GM15510 (cell line): ENCODE measurements around the gene COCH.

Experiments
- POLR2A ChIP-seq: IDR thresholded peaks from 3 replicates; pipeline ENCODE4 v1.6.1; 2011; ENCODE audit warnings: borderline replicate concordance; ENCODE audit not compliant: insufficient read length; ENCODE audit errors: extremely low read depth

COCH gene

DNA sequence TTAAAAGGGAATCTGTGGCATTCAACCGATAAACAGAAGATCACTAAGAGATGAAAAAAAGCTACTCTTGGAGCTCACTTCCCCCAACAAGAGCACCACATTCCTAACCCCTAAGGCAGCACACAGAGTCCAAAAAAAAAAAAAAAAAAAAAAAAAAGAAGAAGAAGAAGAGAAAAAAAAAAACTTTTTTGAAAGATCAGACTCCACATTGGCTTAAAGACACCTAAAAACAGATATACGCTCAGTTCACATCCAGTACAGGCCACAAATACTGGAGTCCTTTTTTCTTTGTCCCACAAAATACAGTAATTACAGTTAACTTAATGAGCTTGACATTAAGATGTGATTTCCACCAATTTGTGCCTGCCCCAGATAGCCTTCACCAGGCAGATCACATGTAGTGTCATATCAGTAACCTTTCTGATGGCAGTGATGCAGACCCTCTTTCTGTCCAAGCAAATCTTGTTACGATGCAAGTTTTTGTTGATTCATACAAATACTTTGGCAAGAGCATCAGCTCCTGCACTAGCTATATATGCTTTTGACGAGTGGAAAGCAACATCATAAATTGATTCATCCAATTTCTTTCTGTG lies 20.7 kb downstream of the COCH start:
- TF ChIP-seq POLR2A = no peak

DNA sequence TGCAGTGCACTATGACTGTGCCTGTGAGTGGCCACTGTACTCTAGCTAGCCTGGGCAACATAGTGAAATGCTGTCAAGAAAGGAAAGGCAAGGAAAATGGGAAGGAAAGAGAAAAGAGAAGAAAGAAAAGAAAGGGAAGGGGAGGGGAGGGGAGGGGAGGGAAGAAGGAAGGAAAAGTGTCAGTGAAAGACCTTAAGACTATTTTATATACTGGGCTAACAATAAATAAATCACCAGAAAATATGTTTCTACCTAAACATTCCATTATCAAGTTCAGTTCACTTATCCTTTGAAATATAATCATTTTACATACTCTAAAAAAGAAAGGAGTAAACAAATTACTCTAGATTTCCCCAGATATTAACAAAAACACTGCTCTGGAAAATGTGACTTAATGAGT lies 22.1 kb downstream of the COCH start:
- TF ChIP-seq POLR2A = no peak

DNA sequence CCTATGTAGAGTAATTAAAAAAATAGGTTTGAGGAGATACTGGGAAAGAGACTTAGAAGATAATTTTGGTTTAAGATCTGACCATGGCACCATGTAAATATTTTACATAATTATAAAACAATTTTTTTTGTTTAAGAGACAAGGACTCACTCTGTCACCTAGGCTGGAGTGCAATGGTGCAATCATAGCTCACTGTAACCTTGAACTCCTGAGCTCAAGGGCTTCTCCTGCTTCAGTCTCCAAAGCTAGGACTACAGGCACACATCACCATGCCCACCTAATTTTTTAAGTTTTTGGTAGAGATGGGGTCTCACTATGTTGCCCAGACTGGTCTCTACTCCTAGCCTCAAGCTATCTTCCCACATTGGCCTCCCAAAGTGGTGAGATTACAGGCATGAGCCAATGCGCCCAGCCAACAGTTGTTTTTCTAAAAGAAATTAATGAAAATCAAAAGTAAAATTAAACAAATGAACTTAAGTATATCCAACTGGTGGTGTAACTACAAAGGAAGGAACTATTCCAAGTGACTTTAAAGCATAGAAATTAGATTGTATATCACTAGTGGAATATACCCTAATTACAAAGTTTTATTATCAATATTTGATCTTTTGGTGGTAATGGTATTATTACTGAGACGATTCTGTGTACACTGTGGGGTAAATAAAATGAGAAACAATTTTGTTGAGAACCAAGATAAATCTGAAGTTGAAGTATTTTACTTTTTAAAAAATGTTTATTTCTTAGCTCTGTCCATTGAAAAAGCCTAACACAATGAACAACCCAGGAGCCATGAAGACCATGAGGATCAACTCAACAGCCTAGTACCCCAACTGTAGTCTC lies 29.1 kb downstream of the COCH start:
- no peak for TF ChIP-seq POLR2A

DNA sequence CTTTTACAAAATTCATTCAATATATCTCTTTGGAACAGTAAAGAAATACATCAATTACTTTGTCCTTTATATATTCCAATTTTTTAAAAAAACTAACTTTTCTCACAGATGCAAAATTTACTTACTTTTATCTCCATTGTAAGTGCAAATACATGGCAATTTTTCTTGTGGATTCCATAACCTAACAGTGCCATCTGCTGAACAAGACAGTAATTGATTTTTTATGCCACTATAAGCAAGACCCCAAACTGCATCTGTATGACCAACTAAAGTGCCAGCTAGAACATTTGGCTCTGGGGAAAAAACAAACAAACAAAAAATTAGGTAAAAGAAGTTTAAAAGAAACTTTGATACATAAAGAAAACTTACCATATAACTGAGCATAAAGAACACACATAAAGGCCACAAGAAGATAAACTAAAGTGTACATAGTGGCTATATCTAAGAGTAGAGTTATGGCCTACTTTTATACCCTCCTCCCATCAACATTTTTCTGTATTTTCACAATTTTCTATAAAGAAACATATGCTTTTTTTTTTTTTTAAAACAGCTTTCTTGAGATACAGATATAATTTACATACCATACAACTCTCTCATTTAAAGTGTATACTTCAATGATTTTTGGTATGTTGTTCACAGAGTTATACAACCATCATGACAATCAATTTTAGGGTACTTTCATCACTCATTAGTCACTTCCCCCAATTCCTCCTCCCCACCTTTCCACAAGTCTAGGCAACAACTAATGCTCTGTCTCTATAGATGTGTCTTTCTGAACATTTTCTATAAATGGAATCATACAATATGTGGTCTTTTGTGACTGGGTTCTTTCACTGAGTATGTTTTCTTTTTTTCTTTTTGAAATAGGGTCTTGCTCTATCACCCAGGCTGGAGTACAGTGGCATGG lies 32.6 kb downstream of the COCH start:
- TF ChIP-seq POLR2A = no peak

DNA sequence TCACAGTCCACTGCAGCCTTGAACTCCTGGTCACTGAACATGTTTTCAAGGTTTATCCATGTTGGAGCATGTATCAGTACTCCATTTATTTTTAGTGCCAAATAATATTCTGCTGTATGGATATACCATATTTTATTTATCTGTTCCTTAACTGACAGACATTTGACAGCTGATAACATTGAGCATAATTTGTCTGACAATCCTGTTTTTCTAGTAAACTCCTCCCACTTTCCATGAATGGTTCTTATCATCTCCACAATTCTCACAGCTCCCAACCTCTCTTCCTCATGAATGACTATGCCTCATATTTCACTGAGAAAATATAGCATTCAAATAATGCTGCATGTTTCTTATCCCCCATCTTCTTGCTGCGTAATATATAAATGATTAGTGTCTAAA lies 33.3 kb downstream of the COCH start:
- TF ChIP-seq POLR2A = no peak

DNA sequence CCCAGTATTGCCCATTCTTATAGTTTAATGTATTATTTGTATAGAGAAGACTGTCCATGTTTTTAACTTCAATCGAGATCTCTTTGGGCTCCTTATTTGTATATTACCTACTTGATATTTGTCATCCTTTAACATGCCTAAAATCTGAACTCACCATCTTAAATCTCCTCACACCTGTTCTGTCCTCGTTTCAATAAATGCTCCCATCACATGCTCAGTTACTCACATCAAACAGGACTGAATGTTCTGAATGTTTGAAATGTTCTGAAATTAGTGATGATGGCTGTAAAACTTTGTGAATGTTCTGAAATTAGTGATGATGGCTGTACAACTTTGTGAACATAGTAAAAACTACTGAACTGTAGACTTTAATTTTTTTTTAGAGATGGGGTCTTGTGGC lies 34.5 kb downstream of the COCH start:
- no peak for TF ChIP-seq POLR2A

DNA sequence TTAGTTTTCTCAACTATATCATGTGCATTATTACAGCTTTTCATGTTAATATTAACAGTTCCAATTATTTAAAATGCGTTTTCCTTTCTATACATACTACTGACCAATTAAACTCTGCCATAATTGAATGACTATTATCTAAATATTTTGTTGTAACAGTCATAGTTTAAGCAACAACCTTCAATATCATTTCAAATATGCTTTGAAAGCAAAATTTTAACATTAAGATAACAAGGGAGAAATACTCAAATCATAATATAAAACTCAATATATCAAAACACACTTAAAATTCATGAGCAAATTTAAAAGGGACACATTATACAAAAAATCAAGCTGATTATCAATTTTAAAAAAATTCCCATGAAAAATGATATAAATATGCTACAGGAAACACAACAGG lies 40.5 kb downstream of the COCH start:
- TF ChIP-seq POLR2A = no peak

DNA sequence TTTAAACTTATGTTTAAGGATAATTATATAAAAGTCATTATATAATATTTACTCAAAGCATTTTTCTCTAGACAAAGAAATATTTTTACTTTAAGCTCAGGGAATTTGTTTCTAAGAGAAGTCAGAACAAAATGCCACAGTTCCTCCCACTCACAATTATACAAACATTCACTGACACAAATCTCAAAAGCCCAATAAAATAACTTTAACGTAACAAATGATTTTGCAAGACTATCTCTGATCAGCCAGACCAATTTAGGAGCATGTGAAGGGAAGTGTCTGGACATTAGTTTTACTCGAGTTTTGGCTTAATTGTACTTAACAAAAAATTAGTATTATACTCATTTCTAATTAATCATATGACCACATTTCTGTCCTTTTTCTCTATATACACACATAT lies 41.2 kb downstream of the COCH start:
- no peak for TF ChIP-seq POLR2A

DNA sequence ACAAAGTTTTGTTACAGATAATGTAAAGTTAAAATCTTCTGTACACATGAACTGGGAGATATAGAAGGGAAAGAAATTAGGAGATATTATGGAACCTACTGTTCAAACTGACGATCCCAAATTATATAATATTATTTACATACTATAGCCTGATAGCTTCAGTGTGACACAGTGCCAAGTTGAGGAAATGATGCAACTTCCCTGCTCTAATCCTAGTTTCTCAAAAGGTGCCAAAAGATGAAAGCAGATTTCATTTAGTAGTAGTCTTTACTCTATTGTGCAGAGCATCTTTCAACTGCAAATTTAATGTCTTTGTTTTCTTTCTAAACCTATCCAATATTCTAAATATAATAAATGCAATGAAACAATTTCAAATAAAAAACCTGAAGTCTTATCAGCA lies 46.9 kb downstream of the COCH start:
- TF ChIP-seq POLR2A = no peak

DNA sequence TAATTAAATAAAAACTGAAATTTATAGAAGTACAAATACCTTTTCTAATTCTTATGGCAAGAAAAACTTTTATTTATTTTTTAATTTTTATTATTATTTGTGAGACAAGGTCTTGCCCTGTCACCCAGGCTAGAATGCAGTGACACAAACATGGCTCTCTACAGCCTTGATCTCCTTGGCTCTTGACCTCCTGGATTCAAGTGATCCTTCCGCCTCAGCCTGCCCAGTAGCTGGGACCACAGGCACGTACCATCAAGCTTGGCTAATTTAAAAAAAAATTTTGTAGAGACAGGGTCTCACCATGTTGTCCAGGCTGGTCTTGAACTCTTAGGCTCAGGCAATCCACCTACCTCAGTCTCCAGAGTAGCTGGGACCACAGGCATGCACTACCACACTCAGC lies 47.4 kb downstream of the COCH start:
- no peak for TF ChIP-seq POLR2A

DNA sequence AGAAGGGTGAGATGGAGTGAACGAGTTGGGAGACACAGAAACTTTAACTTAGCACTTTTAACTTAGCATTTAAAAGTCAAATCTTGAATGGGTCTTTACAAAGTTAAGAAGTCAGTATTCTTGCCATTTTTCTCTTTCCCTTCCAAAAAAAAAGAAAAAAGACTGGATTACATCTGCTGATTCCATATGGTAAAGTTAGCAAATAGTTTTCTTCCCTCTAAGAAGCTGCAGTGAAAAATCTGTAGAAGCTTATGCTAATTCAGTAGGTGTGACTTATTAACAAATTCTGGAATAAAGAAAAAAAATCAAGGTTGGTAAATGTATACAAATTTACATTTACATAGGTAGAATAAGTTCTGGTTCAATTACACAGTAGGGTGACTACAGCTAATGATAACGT lies 50.9 kb downstream of the COCH start:
- no peak for TF ChIP-seq POLR2A

DNA sequence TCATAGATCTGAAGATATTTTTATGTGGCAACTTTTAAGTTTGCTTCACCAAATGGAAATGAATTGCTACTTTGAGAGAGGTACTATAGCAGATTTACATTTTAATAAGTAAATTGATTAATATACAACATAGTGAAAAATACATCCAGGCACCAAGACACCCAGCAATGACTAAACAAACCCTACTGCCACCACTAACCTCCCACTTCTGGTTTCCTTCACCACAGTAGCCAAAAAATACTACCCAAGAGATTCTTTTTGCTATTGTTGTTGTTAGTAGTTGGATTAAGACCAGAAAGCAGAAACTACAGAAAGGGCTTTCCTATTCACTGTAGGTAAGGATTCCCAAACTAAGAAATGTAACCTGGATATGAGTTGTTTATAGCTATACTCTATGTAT lies 54.1 kb downstream of the COCH start:
- TF ChIP-seq POLR2A = no peak

DNA sequence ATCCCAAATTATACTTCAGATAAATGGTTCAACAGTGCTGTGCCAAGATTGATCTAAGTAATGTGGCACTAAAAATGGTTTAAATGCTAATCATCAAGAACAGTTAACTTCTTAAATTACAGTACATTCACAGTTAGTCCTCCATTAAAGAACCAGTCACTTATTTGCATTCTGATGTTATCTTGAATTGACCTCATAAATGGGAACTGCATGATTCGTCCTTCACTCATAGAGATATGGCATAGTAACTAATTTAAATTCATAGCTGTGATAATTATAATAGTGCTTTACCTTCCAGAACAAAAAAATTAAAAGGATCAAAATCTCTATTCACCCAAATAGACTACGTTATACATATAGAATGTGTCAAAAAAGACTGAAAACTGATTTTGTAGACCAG lies 61.1 kb downstream of the COCH start:
- no peak for TF ChIP-seq POLR2A

DNA sequence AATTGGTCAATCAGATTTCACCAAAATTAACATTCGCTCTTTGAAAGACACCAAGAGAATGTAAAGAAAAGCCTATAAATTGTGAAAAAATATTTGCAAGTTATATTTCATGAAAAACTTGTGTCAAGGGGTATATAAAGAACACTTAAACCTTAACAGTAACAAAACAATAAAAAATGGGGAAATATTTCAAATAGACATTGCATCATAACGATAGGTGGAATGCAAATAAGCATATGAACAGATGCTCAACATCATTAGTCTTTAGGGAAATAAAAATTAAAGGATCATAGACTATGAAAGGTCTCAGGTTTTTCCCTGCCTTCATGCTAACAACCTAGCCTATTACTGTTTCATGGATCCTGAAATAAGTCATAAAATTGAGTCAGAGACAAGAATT lies 64.3 kb downstream of the COCH start:
- no peak for TF ChIP-seq POLR2A
